Esophagus muscularis mucosa (tissue), 3 donors: Measurements from ENCODE around the gene KCNJ18.
"Not testable (repeated sequence)": the region's sequence is repeated elsewhere in the genome, so short reads cannot be mapped to it uniquely, and the experiment has no call there.

Experiments
- CTCF ChIP-seq, 3 experiments: fragments of 200-600 bp in 2 of 3; fragments of 450-650 bp in 1 of 3; sonication (generic) in 2 of 3; IDR thresholded peaks; one replicate each; pipeline ENCODE4 v1.5.1; 2017 to 2019; ENCODE audit warnings: antibody characterized with exemption in 3 of 3, mild to moderate bottlenecking in 2 of 3, moderate library complexity in 1 of 3
- POLR2A ChIP-seq: fragments of 450-650 bp; IDR thresholded peaks from one replicate; pipeline ENCODE4 v1.6.1; 2017; ENCODE audit warnings: antibody characterized with exemption, moderate library complexity, mild to moderate bottlenecking, low read depth

- TF ChIP-seq CTCF (IDR thresholded peaks at IDR 0.05); POLR2A: not testable (repeated sequence)
Observed at GRCh38 chr17:21749696-21750531, 57.6 kb downstream of the KCNJ18 start.
